Cerebellar nuclear complex (tissue), 1 donor: ENCODE results near the gene LYZL4.

Experiments
- DNase-seq, 2 experiments: peaks; one replicate each; lab custom pipeline; 2025; lab: John Stamatoyannopoulos, UW

LYZL4 gene, protein sequence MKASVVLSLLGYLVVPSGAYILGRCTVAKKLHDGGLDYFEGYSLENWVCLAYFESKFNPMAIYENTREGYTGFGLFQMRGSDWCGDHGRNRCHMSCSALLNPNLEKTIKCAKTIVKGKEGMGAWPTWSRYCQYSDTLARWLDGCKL

DNA sequence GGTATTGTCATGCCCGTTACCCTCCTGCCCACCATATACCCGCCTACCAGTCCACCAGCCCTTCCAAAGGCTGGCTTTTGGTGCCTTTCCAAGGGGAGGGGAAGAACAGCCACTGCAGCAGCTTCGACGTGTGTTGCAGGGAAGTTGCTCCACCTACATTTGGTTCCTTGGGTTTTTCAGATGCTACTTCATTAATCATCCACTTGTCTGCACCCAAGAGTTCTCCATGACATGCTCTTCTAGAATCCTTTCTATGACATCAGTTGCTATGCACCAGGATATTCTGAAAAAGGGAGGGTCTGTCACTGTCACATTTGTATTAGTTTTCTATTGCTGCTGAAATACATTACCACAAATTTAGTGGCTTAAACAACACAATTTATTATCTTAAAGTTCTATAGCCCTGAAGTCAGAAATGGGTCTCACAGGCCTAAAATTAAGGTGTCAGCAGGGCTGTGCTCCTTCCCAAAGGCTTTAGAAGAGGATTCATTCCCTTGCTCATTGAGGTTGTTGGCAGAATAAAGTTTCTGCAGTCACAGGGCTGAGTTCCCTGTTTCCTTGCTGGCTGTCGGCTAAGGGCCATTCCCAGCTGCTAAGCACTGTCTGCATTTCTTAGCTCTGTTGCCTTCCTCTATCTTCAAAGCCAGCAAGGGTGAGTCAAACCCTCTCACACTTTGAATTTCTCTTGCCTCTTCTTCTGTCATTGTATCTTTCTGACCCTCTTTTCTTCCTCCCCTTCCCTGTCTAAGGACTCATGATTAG, at the start of gene LYZL4:
Gene LYZL4 (minus strand): TSS at position 241 of the 762 bp plus-strand sequence. CDS start 3,359 bp downstream, outside the sequence.
- DNase-seq = no peak

DNA sequence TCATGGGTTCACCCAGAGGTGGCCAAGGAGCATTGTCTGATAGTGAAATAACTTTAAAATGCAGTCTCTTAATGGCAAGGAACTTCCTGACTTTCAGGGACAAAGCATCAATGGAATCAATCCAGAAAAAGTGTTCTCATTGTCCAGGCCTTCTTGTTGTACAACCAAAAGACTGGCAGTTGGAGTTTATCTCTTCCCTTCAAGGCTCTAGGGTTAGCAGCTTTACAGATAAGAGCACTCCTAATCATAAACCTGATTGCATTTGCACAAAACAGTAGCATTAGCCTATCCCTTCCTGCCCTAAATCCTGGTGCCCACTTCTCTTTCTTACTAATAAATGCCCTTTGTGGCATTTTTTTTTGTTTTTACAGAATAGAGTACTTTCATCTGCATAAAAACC, 48.7 kb upstream of the LYZL4 start:
- DNase-seq = no peak

DNA sequence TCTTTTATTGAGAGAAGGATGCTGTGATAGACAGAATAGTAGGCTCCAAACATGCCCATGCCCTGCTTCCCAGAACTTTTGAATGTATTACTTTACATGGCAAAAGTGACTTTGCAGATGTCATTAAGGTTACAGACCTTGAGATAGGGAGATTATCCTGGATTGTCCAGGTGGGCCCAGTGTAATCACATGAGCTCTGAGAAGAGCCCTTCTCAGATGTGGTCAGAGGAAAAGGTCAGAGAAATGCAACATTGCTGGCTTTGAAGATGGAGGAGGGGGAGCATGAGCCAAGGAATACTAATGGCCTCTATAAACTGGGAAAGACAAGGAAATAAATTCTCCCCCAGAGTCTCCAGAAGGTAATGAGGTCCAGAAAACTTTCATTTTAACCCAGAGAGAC, 45.8 kb upstream of the LYZL4 start:
- DNase-seq = no peak

DNA sequence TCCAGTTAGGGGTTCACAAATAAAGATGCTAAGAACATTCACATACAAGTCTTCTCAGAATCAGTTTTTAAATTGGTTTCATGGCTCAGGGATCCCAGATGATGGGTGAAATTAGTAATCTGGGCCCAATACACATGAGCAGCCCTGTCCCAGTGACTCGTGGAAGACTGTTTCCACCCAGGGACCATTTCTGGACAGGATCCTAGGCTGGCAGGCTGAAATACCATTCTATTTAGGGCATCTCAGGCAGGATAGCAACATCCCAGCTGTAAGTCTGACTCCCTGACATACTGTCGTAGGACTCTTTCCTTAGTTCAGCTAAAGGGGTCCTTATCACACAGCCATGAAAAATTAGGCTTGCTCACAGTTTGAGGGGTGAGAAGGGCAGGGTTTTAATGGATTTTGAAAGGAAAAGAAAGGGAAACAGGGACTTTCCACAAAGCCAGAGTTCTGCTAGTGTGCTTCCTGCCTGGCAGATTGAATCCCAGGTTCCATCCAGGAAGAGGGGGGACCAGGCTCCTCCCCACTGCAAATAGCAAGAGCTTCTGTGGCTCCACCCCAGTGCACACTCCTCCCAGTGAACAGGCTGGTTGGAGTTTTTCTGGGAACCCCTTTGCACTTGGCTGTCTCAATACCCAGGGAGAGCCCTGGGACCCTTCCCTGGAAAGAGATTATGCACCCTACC, 41.3 kb upstream of the LYZL4 start:
- no peak for DNase-seq

DNA sequence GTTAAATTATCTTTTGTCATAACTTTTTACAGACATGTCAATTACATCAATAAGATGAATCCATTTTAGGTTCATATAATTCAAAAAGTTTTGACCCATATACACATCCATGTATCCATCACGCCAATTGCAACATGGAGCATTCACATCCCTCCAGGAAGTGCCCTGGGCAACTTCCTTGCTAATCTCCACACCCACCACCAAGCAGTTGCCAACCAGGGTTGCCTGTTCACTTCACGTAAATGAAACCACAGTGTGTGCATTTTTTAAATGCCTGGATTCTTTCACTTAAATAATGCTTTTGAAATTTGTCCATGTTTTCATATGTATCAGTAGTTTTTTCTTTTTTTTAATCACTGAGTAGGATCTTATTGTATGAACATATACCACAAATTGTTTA, 40.7 kb upstream of the LYZL4 start:
- DNase-seq = no peak

DNA sequence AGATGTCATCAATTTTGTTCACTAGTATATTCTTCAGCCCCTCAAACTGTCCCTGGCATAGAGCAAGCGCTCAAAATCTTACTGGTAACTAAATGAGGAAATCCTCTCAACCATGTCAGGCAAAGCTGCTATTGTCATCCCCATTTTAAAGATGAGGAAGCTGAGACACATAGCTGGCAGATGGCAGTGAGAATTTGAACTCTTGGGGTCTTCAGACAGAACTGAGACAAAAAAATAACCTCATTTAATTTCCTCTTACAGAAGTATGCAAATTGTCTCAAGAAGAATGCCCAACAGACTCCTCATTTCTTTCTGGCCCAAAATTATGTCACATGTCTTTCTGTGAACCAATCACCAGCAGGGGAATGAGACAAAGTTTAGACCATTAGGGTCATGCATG, 40.2 kb upstream of the LYZL4 start:
- no peak for DNase-seq

DNA sequence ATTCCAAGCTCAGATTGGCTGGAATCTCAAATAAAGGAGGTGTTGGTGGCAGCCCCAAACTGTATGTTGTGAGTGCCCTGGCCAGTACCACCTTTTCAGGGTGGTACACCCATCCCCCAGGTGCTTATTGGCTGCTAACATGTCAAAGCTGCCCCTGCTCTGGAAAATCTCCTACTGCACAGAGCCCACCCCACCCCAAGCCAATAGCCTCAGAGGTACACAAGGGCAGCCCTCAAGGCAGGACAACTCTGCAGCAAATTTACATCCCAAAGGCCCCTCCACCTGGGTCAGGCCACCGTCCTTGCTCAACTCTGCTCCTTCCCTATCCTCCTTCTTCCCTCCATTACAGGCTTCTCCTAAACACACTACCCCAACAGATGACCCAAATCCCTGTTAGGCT, 37.1 kb upstream of the LYZL4 start:
- no peak for DNase-seq

DNA sequence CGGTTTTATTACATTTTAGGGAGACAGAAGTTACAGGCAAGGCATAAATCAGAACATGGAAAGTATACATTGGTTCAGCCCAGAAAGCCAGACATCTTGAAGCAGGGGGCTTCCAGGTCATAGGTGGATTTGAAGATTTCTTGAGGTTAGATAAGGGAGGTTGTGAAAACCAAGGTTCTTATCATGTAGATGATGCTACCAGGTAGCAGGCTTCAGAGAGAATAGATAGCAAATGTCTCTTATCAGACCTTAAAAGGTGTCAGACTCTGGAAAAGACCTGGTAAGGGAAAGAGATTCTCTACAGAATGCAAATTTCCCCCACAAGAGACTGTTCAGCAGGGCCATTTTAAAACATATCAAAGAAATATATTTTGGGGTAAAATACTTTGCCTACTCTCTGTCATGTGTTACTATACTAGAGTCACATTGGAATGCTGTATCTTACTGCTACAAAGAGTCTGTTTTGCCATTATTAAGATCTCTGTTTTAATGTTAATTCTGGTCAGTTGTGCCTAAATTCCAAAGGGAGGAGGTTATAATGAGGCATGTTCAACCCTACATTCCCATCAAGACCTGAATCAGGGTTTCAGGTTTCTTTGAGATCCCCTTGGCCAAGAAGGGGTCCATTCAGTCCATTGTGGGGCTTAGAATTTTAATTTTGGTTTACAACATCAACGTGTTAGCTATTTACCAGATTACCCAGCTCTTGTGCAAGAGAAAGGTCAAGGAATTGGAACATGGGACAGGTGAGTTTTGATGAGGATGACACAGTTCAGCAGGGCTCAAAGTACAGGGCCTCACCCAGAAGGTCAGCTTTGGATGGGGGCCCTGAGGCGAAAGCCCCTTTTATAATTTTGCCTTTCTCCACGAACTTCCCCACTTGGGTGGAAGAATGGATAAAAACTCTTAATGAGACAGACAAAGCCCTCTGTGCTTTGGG, 36.0 kb upstream of the LYZL4 start:
- DNase-seq = no peak

DNA sequence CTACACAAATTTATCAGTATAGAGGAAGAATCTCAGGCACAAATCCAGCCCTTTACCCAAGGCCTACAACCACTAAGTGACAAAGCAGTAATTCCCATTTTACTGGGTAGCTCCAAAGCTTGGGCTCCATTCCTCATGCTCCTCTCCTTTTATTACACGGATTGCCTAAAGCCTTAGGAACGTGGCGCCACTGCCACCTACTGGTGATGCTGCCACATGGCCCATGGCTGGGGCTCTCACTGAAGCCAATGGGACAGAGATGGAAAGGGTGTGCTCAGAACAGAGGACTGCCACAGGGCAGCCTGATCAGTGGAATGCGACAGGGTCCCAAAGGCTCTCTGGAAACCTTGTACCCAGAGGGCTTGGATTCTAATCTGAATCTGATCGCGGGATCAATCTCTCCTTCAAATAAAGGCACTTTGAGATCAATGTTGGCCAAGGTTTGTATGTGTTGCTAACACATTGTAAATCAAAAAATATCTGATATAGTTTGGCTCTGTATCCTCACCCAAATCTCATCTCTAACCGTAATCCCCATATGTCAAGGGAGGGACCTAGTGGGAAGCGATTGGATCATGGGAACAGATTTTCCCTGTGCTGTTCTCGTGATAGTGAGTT, 33.5 kb upstream of the LYZL4 start:
- DNase-seq = peak in 1 of 2 experiments; percentile 57

DNA sequence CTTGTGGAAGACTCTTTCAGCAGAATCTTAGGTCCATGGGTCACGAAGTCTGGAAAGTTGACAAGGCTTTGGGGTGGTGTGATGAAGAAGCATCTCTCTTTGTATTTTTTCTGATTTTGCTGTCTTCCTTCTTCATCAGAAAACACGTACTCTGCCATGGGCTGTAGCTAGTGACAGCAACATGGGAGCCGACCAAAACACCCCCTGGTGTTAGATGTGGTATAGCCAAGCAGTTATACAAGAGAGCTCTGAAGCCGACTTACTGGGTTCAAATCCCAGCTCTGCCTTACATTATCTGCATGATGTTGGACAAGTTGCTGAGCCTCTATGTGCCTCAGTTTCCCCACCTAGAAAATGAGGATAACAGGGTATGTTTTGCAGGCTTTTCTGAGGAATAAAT, 32.9 kb upstream of the LYZL4 start:
- no peak for DNase-seq

DNA sequence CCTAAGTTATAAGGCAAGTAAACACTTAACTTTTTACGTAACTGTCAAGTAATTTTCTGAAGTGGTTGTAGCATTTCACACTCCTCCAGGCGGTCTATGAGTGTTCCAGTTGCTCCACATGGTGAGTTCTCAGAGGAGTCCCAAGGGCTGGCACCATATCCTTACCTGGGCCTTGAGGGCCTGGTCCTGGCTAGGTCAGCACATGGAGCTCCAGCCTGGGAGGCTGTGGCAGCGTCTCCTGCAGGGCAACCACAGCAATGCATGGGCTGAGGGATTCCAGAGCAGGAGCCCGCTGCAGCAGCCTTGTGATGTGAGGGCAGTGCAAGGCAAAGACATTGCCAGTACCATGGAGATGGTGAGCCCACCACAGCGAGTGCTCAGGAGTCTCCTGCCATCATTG, 32.2 kb upstream of the LYZL4 start:
- no peak for DNase-seq

DNA sequence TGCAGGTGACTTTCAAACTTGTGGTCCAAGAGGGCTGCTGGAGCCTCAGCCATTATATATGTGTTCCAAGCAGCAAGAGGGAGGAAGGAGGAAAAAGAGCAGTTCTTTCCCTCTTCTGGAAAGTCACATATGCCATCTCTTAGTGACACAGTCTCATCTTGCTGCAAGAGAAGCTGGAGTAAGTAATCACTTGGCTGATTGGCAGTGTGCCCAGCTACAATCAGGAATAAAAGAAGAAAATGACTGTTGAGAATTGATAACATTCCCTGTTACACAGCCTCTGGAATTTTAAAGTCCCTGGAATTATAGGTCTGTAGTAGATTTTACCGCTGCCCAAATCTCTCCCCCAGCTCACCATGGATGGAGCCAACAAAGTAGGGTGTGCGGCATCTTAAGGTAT, 31.4 kb upstream of the LYZL4 start:
- DNase-seq = no peak

DNA sequence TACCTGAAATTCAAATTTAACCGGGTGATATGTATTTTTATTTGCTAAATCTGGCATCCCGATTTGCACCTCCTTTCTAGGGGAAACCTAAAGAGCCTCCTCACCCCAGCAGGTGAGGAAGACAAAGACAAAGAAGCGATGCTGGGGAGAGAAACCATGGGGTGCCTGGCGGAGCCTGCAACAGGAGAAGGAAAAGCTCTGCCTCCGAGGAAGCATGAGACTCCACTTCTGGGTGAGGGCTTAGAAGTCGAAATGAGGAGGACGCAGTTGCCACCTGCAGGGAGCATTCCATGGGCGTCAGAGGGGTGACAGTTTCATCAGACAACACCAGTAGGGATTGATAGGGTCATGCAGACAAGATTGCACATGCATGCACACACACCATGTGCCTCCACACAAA, 30.5 kb upstream of the LYZL4 start:
- DNase-seq = no peak

DNA sequence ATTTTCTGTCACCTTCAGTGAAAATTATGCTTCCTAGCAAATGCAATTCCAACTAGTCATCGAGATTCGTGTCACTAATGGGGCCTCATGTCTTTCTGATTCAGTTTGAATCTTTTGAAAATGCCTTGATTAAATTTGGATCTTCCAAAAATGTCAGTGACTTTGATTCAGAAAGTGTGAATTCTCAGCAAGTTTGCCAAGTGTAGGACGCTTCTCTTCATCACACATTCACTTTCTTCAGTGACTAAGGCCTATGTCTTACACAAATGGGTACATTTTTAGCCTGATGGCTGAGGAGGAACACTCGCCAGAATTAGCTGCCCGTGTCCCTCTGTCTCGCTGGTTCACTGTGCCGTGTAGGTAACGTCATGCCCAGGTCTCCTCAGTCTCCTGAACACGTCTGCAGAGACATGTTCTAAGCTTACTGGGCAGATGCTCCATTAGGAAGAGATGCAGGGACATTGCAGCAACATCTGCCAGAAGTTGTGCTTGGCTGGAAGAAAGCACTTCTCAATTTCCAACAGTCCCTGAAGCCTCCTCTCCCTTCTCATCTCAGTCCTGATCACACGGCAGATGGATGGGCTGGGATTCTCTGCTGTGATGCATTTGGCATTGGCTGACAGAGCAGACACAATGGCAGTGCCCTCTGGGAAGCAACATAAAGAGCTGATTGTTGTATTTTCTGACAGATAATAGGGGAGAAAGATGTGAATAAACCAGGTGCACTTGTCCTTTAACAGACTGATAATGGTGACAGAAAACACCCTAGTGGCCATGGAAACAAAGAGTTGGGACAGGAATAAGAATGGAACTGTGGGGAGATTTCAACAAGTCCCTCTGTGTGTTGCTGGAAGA, 29.1 kb upstream of the LYZL4 start:
- DNase-seq = no peak

DNA sequence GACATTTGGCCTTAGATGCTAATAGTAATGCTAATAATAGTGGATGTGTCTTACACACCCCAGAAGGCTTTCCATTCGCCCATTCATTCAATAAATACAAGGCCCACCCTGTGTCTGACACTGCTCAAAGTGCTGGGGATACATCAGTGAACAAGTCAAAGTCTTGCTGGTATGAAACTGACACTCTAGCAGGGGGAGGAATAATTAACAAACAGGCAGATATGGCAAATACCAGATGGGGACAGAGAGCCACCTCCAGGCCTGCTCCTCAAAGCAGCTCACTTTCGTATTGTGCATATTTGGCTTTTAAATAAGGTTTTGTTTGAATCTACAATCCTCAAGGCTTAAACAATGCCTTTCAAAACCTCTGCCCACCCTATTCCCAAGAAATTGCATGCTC, 28.3 kb upstream of the LYZL4 start:
- DNase-seq = no peak

DNA sequence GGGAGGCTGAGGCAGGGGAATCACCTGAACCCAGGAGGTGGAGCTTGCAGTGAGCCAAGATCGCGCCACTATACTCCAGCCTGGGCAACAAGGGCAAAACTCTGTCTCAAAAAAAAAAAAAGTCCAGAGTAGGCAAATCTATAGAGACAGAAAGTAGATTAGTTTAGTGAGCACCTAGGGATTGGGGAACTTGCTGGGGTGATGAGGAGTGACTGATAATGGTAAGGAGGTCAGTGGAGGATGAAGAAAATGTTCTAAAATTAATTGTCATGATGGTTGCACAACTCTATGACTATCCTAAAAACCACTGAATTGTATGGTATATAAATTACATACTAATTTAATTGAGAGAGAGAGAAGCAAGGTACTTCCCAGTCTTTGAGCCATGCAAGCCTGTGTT, 27.8 kb upstream of the LYZL4 start:
- no peak for DNase-seq

DNA sequence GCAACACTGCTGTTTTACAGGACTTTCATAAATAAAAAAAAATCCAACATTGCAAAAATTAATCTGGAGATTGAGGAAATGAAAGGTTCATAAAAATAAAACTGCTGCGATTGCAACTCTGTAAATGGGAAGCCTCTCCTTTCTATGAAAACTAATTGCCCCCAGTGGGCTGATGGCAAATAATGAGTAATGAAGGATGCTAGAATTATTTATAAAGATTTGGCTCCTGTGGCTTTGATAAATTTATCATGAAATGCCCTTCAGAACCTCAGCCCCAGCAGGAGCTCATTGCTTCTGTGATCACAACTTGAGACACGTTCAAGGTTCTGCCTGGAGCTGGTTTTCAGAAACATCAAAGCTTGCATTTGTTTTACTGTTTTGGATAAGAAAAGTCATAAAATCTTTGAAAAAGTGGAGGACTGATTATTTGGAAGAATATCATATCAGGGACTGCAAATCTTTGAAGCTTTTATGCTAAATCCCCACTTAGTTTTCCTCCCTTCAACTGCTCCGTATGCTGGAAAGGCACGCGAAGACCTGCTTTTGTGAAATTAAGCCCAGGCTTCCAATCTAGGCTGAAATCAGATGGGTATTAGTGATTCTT, 24.5 kb upstream of the LYZL4 start:
- DNase-seq = no peak

DNA sequence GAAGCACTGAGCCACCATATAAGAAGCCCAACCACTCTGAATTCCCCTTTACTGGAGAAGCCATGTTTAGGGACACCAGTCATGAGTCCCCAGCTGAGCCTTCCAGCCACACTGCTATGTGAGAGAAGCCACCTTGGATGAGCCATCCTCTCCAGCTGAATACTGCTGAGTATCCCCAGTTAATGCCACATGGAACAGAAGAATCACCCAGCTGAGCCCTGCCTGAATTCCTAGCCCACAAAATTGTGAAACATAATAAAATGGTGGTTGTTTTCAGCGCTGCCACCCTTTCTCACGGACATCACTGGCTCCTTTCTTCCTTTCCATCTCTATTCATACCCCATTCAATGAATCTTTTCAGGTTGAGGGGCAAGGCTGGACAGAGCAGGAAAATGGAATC, 22.1 kb upstream of the LYZL4 start:
- no peak for DNase-seq

DNA sequence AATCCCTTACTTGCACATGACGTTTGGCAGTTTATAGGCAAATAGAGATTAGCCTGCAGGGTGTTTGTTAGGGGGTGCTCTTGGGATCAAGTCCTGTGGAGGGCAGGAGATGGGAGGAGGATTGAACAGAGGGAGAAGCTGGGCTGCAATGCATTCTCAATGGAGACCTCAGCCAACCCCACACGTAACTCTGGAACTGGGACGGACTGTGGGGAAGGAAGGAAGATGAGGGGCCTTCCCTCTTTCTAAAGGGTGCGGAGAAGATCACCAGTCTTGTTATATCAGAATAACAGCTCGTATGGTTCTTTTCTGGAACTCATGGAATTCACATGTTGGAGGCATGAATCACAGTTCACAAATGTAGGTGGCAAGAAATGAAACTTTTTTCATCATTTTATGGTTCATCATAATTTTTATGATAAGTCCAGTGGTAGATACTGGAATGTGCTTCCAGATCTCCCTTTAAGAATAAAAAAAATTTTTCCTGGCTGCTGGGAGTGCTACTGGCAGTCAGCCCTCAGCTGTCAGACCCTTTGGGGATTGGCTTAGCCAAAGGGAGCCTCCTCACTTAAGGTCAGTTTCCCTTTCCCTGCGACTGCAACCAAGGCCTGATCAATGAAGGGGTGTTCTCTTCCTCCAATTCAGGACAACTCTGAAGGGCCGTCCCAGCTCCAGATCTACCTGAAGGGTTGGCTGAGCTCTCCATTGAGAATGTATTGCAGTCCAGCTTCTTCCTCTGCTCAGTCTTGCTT, 20.5 kb upstream of the LYZL4 start:
- no peak for DNase-seq

DNA sequence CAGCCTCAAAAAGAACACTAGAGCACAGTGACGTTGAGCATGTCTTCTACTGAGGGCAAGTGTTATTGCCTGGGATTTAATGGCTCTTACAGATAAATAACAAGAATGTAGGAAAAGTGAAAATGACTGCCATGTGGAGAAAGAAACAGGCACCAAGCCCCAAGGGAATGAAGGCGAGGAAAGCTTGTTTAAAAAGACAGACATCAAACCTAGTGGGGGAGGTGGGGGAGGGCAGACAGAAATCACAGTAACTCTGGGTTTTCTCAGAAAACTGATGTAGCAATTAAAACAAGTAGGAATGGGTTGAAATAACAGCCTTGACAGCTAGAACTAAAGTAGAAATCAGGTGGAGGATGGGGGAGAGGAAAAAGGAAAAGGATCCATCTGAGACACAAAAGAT, 18.4 kb upstream of the LYZL4 start:
- no peak for DNase-seq
